Epithelial cell of proximal tubule (primary cell): ENCODE data around the gene OR51A7. TPM values are rescaled to one million over a fixed set of nuclear protein-coding genes. Genes with fewer than 3 reads are reported as not detected.
"Not testable (repeated sequence)": the region's sequence is repeated elsewhere in the genome, so short reads cannot be mapped to it uniquely, and the experiment has no call there.

Experiments
- DNase-seq: peaks from one replicate; pipeline ENCODE4 v3.0.0-alpha.2; 2011; ENCODE audit warnings: low read depth
- H3K4me3 ChIP-seq: 2 replicates; pipeline ENCODE4 v1.5.1; 2011; ENCODE audit warnings: low read depth, mild to moderate bottlenecking, low read length
- CTCF ChIP-seq: conservative IDR thresholded peaks from 2 replicates; pipeline ENCODE4 v1.5.1; 2012; ENCODE audit warnings: low read depth, mild to moderate bottlenecking, low read length
- total RNA-seq: library from RNA; depleted of rRNA; stranded (reverse); fragments of >200 nt; gene quantifications from 2 replicates; pipeline ENCODE4 v1.2.3, GENCODE V29; 2015

The OR51A7 gene
- total RNA-seq, 1 donor from 2014 or later, result not detected

- DNase-seq, result no peak
- TF ChIP-seq CTCF, result no peak
- H3K4me3 ChIP-seq, result no peak within 1 kb of the TSS
Observed at GRCh38 chr11:4947505-4947904, 43.9 kb downstream of the OR51A7 start, which contains the start of gene OR51A4. TSS of gene OR51A4 (minus strand) at chr11:4947605. CDS start at chr11:4947100, 505 bp downstream.

GRCh38 chr11:4955613-4956012 is 52.0 kb downstream of the OR51A7 start, which contains the start of gene OR51A2:
TSS of gene OR51A2 (minus strand) at chr11:4955713. CDS start at chr11:4955713, 0 bp downstream.
- H3K4me3 ChIP-seq, DNase-seq: not testable (repeated sequence)

- TF ChIP-seq CTCF, result no peak
- no peak overlapping the region for H3K4me3 ChIP-seq
- no peak for DNase-seq
Observed at GRCh38 chr11:4957396-4957795, 53.8 kb downstream of the OR51A7 start.

Other genes with a start within 250 kb of the OR51A7 start
- gene OR51E2, start 205.9 kb upstream of the OR51A7 start, total RNA-seq, result not detected in 2 replicates
- gene MMP26, start 199.0 kb upstream of the OR51A7 start, total RNA-seq, result not detected in 2 replicates
- not detected in 2 replicates for gene OR51F1, start 133.8 kb upstream of the OR51A7 start, total RNA-seq
- not detected in 2 replicates for gene OR52R1, start 99.4 kb upstream of the OR51A7 start, total RNA-seq
- gene OR51F2, start 82.5 kb upstream of the OR51A7 start, total RNA-seq, result not detected in 2 replicates
- not detected in 2 replicates for gene OR51S1, start 54.6 kb upstream of the OR51A7 start, total RNA-seq
- gene OR51T1, start 21.9 kb upstream of the OR51A7 start, total RNA-seq, result not detected in 2 replicates
- gene OR51G2, start 15.6 kb downstream of the OR51A7 start, total RNA-seq, result not detected in 2 replicates
- gene OR51G1, start 20.6 kb downstream of the OR51A7 start, total RNA-seq, result not detected in 2 replicates
- gene OR51A4, start 43.8 kb downstream of the OR51A7 start, total RNA-seq, result not detected in 2 replicates
- gene OR51A2, start 51.9 kb downstream of the OR51A7 start, total RNA-seq, result not detected in 2 replicates
- not detected in 2 replicates for gene OR51L1, start 91.1 kb downstream of the OR51A7 start, total RNA-seq
- not detected in 2 replicates for gene OR52J3, start 142.7 kb downstream of the OR51A7 start, total RNA-seq
- not detected in 2 replicates for gene OR52E2, start 155.8 kb downstream of the OR51A7 start, total RNA-seq
- not detected in 2 replicates for gene OR52E1, start 165.8 kb downstream of the OR51A7 start, total RNA-seq
- gene OR52A5, start 234.6 kb downstream of the OR51A7 start, total RNA-seq, result not detected in 2 replicates